ENCODE data around the gene COX19. TPM values are rescaled to one million over a fixed set of nuclear protein-coding genes. Genes with fewer than 3 reads are reported as not detected.

COX19 gene
- total RNA-seq, 1 experiment from 2014 or later = 14.4 TPM

DNA sequence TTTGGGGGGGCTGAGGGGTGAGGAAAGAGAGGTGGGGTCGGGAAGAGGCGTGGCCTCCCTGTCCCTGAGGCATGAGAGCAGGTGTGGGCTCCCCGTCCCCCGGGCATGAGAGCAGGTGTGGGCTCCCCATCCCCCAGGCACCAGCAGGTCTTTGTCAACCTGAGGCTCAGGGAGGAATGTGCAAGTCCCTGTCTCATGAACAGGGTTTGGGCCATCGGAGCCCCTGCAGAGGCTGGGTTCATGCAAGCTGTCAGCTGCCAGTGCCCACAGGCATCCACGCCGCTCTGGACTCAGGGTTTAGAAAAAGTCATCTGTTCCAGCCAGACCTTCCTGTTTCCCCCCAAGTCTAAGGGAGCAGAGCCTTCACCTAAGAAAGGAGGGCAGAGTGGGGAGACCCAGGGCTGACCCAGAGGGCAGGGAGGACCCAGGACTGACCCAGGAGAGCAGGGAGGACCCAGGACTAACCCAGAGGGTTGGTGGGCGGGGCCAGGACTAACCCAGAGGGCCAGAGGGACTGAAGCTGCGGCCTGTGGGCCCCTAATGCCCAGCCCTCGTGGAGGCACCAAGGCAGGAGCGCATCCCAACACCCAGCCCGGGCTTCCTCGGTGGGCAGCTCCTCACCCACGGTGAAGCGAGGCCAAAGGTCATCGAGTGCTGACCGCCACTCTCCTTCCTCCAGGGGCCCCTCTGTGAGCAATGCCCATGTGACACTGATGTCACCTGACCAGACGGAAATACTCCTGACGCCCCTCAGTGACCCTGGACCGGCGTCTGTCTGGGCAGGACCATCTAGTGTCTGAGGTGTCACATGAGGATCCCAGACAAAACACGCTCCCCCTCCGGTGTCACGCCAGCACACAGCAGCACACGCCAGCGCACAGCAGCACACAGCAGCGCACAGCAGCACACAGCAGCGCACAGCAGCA is 40.1 kb upstream of the COX19 start:
- BruUV-seq (replicated peaks) = no TSS peak
- Histone ChIP-seq H3K27ac (ENCODE audit: low read length) (no peak overlapping the region), H3K36me3 (ENCODE audit: control insufficient read depth, insufficient read depth, low read length) (no peaks in the 10 kb centered on the region), H3K9me3 (ENCODE audit: control insufficient read depth, insufficient read depth, low read depth, low read length) (no peaks in the 10 kb centered on the region), H3K4me1 (ENCODE audit: control insufficient read depth, insufficient read depth, low read length) (peaks cover 5% of the 10 kb centered on the region; the same call in 1 of the 2 replicates), H3K27me3 (ENCODE audit: control insufficient read depth, insufficient read depth, low read length) (no peaks in the 10 kb centered on the region), H3K4me3 (ENCODE audit: low read depth in 2 of 2, low read length in 2 of 2) (no peak overlapping the region)
- DNase-seq (ENCODE audit: low read depth, low spot score) (no peak), ATAC-seq (no peak)
- in situ Hi-C loops (cut with HindIII; ENCODE audit: low pct_unique_long_range_greater_than_20kb, low sequenced_read_pairs) = no loop called here
- ChIA-PET CTCF (no interaction called here), POLR2A (no interaction called here)
- intact Hi-C loops (cut with micrococcal nuclease; ENCODE audit: unreplicated experiment) = no loop called here
- TF ChIP-seq TCF7L2 (IDR thresholded peaks at IDR 0.05; ENCODE audit: low read depth, low read length) = no peak
- no peak for TF ChIP-seq SIN3A (IDR thresholded peaks at IDR 0.05; ENCODE audit: borderline replicate concordance, insufficient read depth, low read depth, low read length)
- TF ChIP-seq, protein P1, sequence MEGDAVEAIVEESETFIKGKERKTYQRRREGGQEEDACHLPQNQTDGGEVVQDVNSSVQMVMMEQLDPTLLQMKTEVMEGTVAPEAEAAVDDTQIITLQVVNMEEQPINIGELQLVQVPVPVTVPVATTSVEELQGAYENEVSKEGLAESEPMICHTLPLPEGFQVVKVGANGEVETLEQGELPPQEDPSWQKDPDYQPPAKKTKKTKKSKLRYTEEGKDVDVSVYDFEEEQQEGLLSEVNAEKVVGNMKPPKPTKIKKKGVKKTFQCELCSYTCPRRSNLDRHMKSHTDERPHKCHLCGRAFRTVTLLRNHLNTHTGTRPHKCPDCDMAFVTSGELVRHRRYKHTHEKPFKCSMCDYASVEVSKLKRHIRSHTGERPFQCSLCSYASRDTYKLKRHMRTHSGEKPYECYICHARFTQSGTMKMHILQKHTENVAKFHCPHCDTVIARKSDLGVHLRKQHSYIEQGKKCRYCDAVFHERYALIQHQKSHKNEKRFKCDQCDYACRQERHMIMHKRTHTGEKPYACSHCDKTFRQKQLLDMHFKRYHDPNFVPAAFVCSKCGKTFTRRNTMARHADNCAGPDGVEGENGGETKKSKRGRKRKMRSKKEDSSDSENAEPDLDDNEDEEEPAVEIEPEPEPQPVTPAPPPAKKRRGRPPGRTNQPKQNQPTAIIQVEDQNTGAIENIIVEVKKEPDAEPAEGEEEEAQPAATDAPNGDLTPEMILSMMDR (IDR thresholded peaks at IDR 0.05) = no peak
- TF ChIP-seq, protein P2, sequence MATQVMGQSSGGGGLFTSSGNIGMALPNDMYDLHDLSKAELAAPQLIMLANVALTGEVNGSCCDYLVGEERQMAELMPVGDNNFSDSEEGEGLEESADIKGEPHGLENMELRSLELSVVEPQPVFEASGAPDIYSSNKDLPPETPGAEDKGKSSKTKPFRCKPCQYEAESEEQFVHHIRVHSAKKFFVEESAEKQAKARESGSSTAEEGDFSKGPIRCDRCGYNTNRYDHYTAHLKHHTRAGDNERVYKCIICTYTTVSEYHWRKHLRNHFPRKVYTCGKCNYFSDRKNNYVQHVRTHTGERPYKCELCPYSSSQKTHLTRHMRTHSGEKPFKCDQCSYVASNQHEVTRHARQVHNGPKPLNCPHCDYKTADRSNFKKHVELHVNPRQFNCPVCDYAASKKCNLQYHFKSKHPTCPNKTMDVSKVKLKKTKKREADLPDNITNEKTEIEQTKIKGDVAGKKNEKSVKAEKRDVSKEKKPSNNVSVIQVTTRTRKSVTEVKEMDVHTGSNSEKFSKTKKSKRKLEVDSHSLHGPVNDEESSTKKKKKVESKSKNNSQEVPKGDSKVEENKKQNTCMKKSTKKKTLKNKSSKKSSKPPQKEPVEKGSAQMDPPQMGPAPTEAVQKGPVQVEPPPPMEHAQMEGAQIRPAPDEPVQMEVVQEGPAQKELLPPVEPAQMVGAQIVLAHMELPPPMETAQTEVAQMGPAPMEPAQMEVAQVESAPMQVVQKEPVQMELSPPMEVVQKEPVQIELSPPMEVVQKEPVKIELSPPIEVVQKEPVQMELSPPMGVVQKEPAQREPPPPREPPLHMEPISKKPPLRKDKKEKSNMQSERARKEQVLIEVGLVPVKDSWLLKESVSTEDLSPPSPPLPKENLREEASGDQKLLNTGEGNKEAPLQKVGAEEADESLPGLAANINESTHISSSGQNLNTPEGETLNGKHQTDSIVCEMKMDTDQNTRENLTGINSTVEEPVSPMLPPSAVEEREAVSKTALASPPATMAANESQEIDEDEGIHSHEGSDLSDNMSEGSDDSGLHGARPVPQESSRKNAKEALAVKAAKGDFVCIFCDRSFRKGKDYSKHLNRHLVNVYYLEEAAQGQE (IDR thresholded peaks at IDR 0.05; ENCODE audit: insufficient read depth in 1 of 2, low read depth in 2 of 2, low read length in 1 of 2) = no peak
- TF ChIP-seq POLR2AphosphoS5 (IDR thresholded peaks at IDR 0.05; ENCODE audit: low read depth, low read length) = no peak

DNA sequence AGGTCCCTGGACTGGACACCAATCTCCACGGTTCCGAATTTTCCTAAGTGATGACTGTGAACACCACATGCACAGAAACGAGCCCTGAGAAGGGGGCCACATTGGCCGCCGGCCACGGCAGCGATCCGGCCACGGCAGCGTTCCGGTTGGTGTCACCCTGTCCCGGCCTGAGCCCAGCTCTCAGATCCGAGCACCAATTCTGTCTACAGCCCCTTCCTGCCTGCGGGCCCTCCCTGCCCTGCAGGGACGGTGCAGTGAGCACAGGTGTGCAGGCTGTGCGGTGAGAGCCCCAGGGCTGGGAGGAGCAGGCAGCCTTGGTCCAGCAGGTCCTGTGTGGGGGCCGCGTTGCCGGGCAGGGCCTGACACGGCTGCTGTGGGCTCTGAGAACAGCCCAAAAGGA is 39.3 kb upstream of the COX19 start:
- DNase-seq (ENCODE audit: low read depth, low spot score) (no peak), ATAC-seq (no peak)
- no peak overlapping the region for H3K4me3 ChIP-seq (ENCODE audit: low read depth in 2 of 2, low read length in 2 of 2)
- CTCF ChIA-PET = no interaction called here
- in situ Hi-C loops (cut with HindIII; ENCODE audit: low pct_unique_long_range_greater_than_20kb, low sequenced_read_pairs) = no loop called here
- TF ChIP-seq, protein P2 (IDR thresholded peaks at IDR 0.05; ENCODE audit: insufficient read depth in 1 of 2, low read depth in 2 of 2, low read length in 1 of 2) = no peak
- TF ChIP-seq, protein P1 (IDR thresholded peaks at IDR 0.05) = no peak
- TF ChIP-seq POLR2AphosphoS5 (IDR thresholded peaks at IDR 0.05; ENCODE audit: low read depth, low read length) (no peak), SIN3A (IDR thresholded peaks at IDR 0.05; ENCODE audit: borderline replicate concordance, insufficient read depth, low read depth, low read length) (no peak), TCF7L2 (IDR thresholded peaks at IDR 0.05; ENCODE audit: low read depth, low read length) (no peak)
- no peaks in the 10 kb centered on the region for H3K36me3 ChIP-seq (ENCODE audit: control insufficient read depth, insufficient read depth, low read length)
- H3K27me3 ChIP-seq (ENCODE audit: control insufficient read depth, insufficient read depth, low read length) = no peaks in the 10 kb centered on the region
- POLR2A ChIA-PET = no interaction called here
- no peaks in the 10 kb centered on the region for H3K9me3 ChIP-seq (ENCODE audit: control insufficient read depth, insufficient read depth, low read depth, low read length)
- H3K27ac ChIP-seq (ENCODE audit: low read length) = no peak overlapping the region
- intact Hi-C loops (cut with micrococcal nuclease; ENCODE audit: unreplicated experiment) = no loop called here
- no TSS peak for BruUV-seq (replicated peaks)
- peaks cover 5% of the 10 kb centered on the region; the same call in 1 of the 2 replicates for H3K4me1 ChIP-seq (ENCODE audit: control insufficient read depth, insufficient read depth, low read length)

All from Panc1 (cell line).